CD4-positive, CD25-positive, alpha-beta regulatory T cell (primary cell): ENCODE results near the gene FAAP20. TPM values are rescaled to one million over a fixed set of nuclear protein-coding genes. Genes with fewer than 3 reads are reported as not detected.

Source experiments
- ATAC-seq, 2 donors: fragments of 150-1000 bp; cut with Tn5 transposase; one replicate each; pipeline ENCODE4 v1.10.0; 2021; ENCODE audit warnings: low read depth in 2 of 2, moderate number of reproducible peaks in 2 of 2, moderate library complexity in 1 of 2
- DNase-seq, 3 donors: peaks; one replicate each; pipeline versions ENCODE4 v3.0.0 to v3.0.0-alpha.2; 2012 to 2022; ENCODE audit warnings: mixed read lengths in 1 of 3
- H3K27ac ChIP-seq: one replicate; pipeline ENCODE4 v1.7.0; 2013; ENCODE audit warnings: mild to moderate bottlenecking, low read length; ENCODE audit not compliant: insufficient read depth, poor library complexity, severe bottlenecking
- H3K27me3 ChIP-seq: one replicate; pipeline ENCODE4 v1.7.0; 2013; ENCODE audit warnings: low read length; ENCODE audit not compliant: control insufficient read depth, insufficient read depth
- H3K36me3 ChIP-seq: one replicate; pipeline ENCODE4 v1.7.0; 2013; ENCODE audit warnings: mild to moderate bottlenecking, low read length, moderate library complexity; ENCODE audit not compliant: control insufficient read depth, insufficient read depth
- H3K4me1 ChIP-seq: 2 replicates; pipeline ENCODE4 v1.7.0; 2013; ENCODE audit warnings: mild to moderate bottlenecking, low read length; ENCODE audit not compliant: insufficient read depth, control insufficient read depth, poor library complexity, severe bottlenecking
- H3K4me3 ChIP-seq: one replicate; pipeline ENCODE4 v1.7.0; 2013; ENCODE audit warnings: low read depth, mild to moderate bottlenecking, low read length, moderate library complexity
- H3K9me3 ChIP-seq, 2 experiments: 1 replicate in 1 of 2; 2 replicates in 1 of 2; pipeline ENCODE4 v1.7.0; 2013; ENCODE audit warnings: low read length in 2 of 2, mild to moderate bottlenecking in 1 of 2, moderate library complexity in 1 of 2; ENCODE audit not compliant: control insufficient read depth in 2 of 2
- H3K27ac Mint-ChIP-seq, 3 donors: one replicate each; pipeline ENCODE4 v1.8.0; 2020 to 2022; ENCODE audit warnings: mild to moderate bottlenecking in 3 of 3, mixed read lengths in 3 of 3, moderate library complexity in 2 of 3
- H3K27me3 Mint-ChIP-seq: one replicate; pipeline ENCODE4 v1.8.0; 2022; ENCODE audit warnings: mild to moderate bottlenecking, mixed read lengths
- H3K36me3 Mint-ChIP-seq: one replicate; pipeline ENCODE4 v1.8.0; 2020; ENCODE audit warnings: mixed read lengths
- H3K4me1 Mint-ChIP-seq, 4 donors: one replicate each; pipeline ENCODE4 v1.8.0; 2020 to 2022; ENCODE audit warnings: mixed read lengths in 4 of 4, mild to moderate bottlenecking in 1 of 4
- H3K4me3 Mint-ChIP-seq, 4 donors: one replicate each; pipeline ENCODE4 v1.8.0; 2020 to 2022; ENCODE audit warnings: mild to moderate bottlenecking in 4 of 4, mixed read lengths in 4 of 4, moderate library complexity in 3 of 4
- H3K9me3 Mint-ChIP-seq, 7 donors: one replicate each; pipeline ENCODE4 v1.8.0; 2020 to 2022; ENCODE audit warnings: mixed read lengths in 7 of 7, mild to moderate bottlenecking in 3 of 7, moderate library complexity in 2 of 7
- polyA plus RNA-seq, 4 donors: library from polyadenylated mRNA; unstranded; fragments of 300-500 nt; fragmentation: Illumina TruSeq; gene quantifications; one replicate each; pipeline ENCODE4 v1.2.3, GENCODE V29; 2021
- total RNA-seq: library from RNA; stranded (reverse); gene quantifications from one replicate; pipeline ENCODE4 v1.2.3, GENCODE V29; 2022

FAAP20 gene
- total and polyA plus RNA-seq, 5 donors from 2014 or later: 40.0 to 66.5 (median 45.4) TPM

GRCh38 chr1:2170211-2170610, 24.4 kb downstream of the FAAP20 start:
- H3K4me1 Mint-ChIP-seq: peaks cover 0 to 4% (median 1%) of the 10 kb centered on the region in 4 donors
- no peaks in the 10 kb centered on the region for H3K9me3 Mint-ChIP-seq
- H3K36me3 Mint-ChIP-seq: peaks cover 12% of the 10 kb centered on the region
- no peaks in the 10 kb centered on the region for H3K27me3 Mint-ChIP-seq
- H3K36me3 ChIP-seq: no peaks in the 10 kb centered on the region
- H3K27ac Mint-ChIP-seq: peak overlapping the region in 1 of 3 donors; percentile 20
- H3K27me3 ChIP-seq: no peaks in the 10 kb centered on the region
- DNase-seq (no peak), ATAC-seq (no peak)
- H3K4me3 Mint-ChIP-seq: no peak overlapping the region
- H3K27ac ChIP-seq: no peak overlapping the region
- no peak overlapping the region for H3K4me3 ChIP-seq
- H3K9me3 ChIP-seq: no peaks in the 10 kb centered on the region
- no peaks in the 10 kb centered on the region for H3K4me1 ChIP-seq

- H3K4me1 ChIP-seq: no peaks in the 10 kb centered on the region
- no peaks in the 10 kb centered on the region for H3K27me3 ChIP-seq
- no peak overlapping the region for H3K27ac ChIP-seq
- ATAC-seq: no peak
- no peak overlapping the region for H3K4me3 ChIP-seq
- Mint-ChIP-seq H3K9me3 (no peaks in the 10 kb centered on the region), H3K4me3 (no peak overlapping the region), H3K27me3 (no peaks in the 10 kb centered on the region), H3K36me3 (peaks cover 12% of the 10 kb centered on the region), H3K4me1 (peaks cover 0 to 2% (median 0%) of the 10 kb centered on the region in 4 donors), H3K27ac (no peak overlapping the region)
- DNase-seq: no peak
- H3K36me3 ChIP-seq: no peaks in the 10 kb centered on the region
- no peaks in the 10 kb centered on the region for H3K9me3 ChIP-seq
Measured at GRCh38 chr1:2169200-2169836, 25.3 kb downstream of the FAAP20 start.

- no peaks in the 10 kb centered on the region for H3K9me3 Mint-ChIP-seq
- no peak overlapping the region for H3K27ac Mint-ChIP-seq
Measured at GRCh38 chr1:2168535-2168934, 26.0 kb downstream of the FAAP20 start.

GRCh38 chr1:2168090-2168489, 26.5 kb downstream of the FAAP20 start:
- no peaks in the 10 kb centered on the region for H3K9me3 ChIP-seq
- ATAC-seq: no peak
- Mint-ChIP-seq H3K9me3 (no peaks in the 10 kb centered on the region), H3K36me3 (peaks cover 12% of the 10 kb centered on the region), H3K4me1 (peaks cover 0 to 2% (median 0%) of the 10 kb centered on the region in 4 donors), H3K27me3 (no peaks in the 10 kb centered on the region), H3K27ac (peak overlapping the region in 1 of 3 donors; percentile 22), H3K4me3 (no peak overlapping the region)
- no peak for DNase-seq
- no peaks in the 10 kb centered on the region for H3K36me3 ChIP-seq
- H3K27ac ChIP-seq: no peak overlapping the region
- no peaks in the 10 kb centered on the region for H3K4me1 ChIP-seq
- H3K27me3 ChIP-seq: no peaks in the 10 kb centered on the region
- no peak overlapping the region for H3K4me3 ChIP-seq

More at GRCh38 chr1:2168535-2168934, 26.0 kb downstream of the FAAP20 start:
- Histone ChIP-seq H3K36me3 (no peaks in the 10 kb centered on the region), H3K27me3 (no peaks in the 10 kb centered on the region), H3K4me3 (no peak overlapping the region), H3K4me1 (no peaks in the 10 kb centered on the region), H3K9me3 (no peaks in the 10 kb centered on the region), H3K27ac (no peak overlapping the region)
- ATAC-seq (no peak), DNase-seq (no peak)
- peaks cover 0 to 2% (median 0%) of the 10 kb centered on the region in 4 donors for H3K4me1 Mint-ChIP-seq
- H3K36me3 Mint-ChIP-seq: peaks cover 12% of the 10 kb centered on the region
- no peak overlapping the region for H3K4me3 Mint-ChIP-seq
- H3K27me3 Mint-ChIP-seq: no peaks in the 10 kb centered on the region

- DNase-seq (no peak), ATAC-seq (no peak)
- no peaks in the 10 kb centered on the region for H3K27me3 ChIP-seq
- H3K4me3 ChIP-seq: no peak overlapping the region
- Mint-ChIP-seq H3K27me3 (no peaks in the 10 kb centered on the region), H3K4me3 (no peak overlapping the region), H3K9me3 (no peaks in the 10 kb centered on the region), H3K4me1 (no peaks in the 10 kb centered on the region), H3K36me3 (peaks cover 11% of the 10 kb centered on the region), H3K27ac (no peak overlapping the region)
- H3K36me3 ChIP-seq: no peaks in the 10 kb centered on the region
- H3K27ac ChIP-seq: no peak overlapping the region
- no peaks in the 10 kb centered on the region for H3K9me3 ChIP-seq
- H3K4me1 ChIP-seq: no peaks in the 10 kb centered on the region
Measured at GRCh38 chr1:2166695-2167094, 27.9 kb downstream of the FAAP20 start.

- Histone ChIP-seq H3K4me1 (no peaks in the 10 kb centered on the region), H3K9me3 (no peaks in the 10 kb centered on the region), H3K36me3 (no peaks in the 10 kb centered on the region), H3K27ac (no peak overlapping the region), H3K27me3 (no peaks in the 10 kb centered on the region), H3K4me3 (no peak overlapping the region)
- no peaks in the 10 kb centered on the region for H3K9me3 Mint-ChIP-seq
- H3K4me3 Mint-ChIP-seq: no peak overlapping the region
- H3K4me1 Mint-ChIP-seq: no peaks in the 10 kb centered on the region
- DNase-seq (no peak), ATAC-seq (no peak)
- peaks cover 7% of the 10 kb centered on the region for H3K36me3 Mint-ChIP-seq
- H3K27me3 Mint-ChIP-seq: no peaks in the 10 kb centered on the region
- H3K27ac Mint-ChIP-seq: no peak overlapping the region
Measured at GRCh38 chr1:2166254-2166653, 28.3 kb downstream of the FAAP20 start.

- no peaks in the 10 kb centered on the region for H3K4me1 ChIP-seq
- no peaks in the 10 kb centered on the region for H3K4me1 Mint-ChIP-seq
- no peak overlapping the region for H3K4me3 Mint-ChIP-seq
- DNase-seq (no peak), ATAC-seq (no peak)
- no peak overlapping the region for H3K27ac Mint-ChIP-seq
- H3K9me3 Mint-ChIP-seq: no peaks in the 10 kb centered on the region
- peaks cover 6% of the 10 kb centered on the region for H3K36me3 Mint-ChIP-seq
- no peaks in the 10 kb centered on the region for H3K27me3 Mint-ChIP-seq
- no peaks in the 10 kb centered on the region for H3K9me3 ChIP-seq
- H3K27ac ChIP-seq: no peak overlapping the region
- no peak overlapping the region for H3K4me3 ChIP-seq
- no peaks in the 10 kb centered on the region for H3K27me3 ChIP-seq
- no peaks in the 10 kb centered on the region for H3K36me3 ChIP-seq
Measured at GRCh38 chr1:2165646-2166045, 28.9 kb downstream of the FAAP20 start.

- Histone ChIP-seq H3K36me3 (no peaks in the 10 kb centered on the region), H3K27ac (no peak overlapping the region), H3K4me1 (no peaks in the 10 kb centered on the region), H3K27me3 (no peaks in the 10 kb centered on the region), H3K4me3 (no peak overlapping the region), H3K9me3 (no peaks in the 10 kb centered on the region)
- H3K27me3 Mint-ChIP-seq: no peaks in the 10 kb centered on the region
- no peak for DNase-seq
- no peaks in the 10 kb centered on the region for H3K4me1 Mint-ChIP-seq
- ATAC-seq: no peak
- no peak overlapping the region for H3K27ac Mint-ChIP-seq
- peaks cover 14% of the 10 kb centered on the region for H3K36me3 Mint-ChIP-seq
- H3K4me3 Mint-ChIP-seq: no peak overlapping the region
- H3K9me3 Mint-ChIP-seq: no peaks in the 10 kb centered on the region
Measured at GRCh38 chr1:2163205-2163604, 31.4 kb downstream of the FAAP20 start.
